NB4 (cell line): ENCODE results near the gene FOSB.

Experiments
- DNase-seq: peaks from one replicate; pipeline ENCODE4 v3.0.0; 2010; ENCODE audit warnings: low read depth
- H3K4me3 ChIP-seq: one replicate; pipeline ENCODE4 v1.5.1; 2011; ENCODE audit warnings: mild to moderate bottlenecking, low read depth, low read length, moderate library complexity
- MAX ChIP-seq: IDR thresholded peaks from 2 replicates; pipeline ENCODE4 v1.6.1; 2011; ENCODE audit warnings: low read depth, low read length
- MYC ChIP-seq: IDR thresholded peaks from 2 replicates; pipeline ENCODE4 v1.6.1; 2011; ENCODE audit warnings: low read depth, low read length
- POLR2A ChIP-seq: IDR thresholded peaks from 2 replicates; pipeline ENCODE4 v1.6.1; 2011; ENCODE audit warnings: mild to moderate bottlenecking; ENCODE audit not compliant: insufficient read length; ENCODE audit errors: extremely low read depth
- TF ChIP-seq, protein P1 (sequence below): IDR thresholded peaks from one replicate; pipeline ENCODE4 v1.5.1; 2012; ENCODE audit warnings: low read depth, low read length

The FOSB gene

DNA sequence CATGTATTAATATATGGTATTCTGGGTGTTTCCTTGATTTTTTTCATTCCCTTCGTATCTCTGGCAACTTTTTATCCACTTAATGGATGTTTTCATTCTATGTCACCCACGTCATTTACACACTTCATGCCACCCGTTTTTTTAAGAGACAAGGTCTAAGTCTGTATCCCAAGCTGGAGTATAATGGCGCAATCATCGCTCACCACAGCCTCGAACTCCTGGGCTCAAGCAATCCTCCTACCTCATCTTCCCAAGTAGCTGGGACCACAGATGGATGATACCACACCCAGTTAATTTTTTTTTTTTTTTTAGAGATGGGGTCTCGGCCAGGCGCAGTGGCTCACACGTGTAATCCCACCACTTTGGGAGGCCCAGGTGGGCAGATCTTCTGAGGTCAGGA, 36.1 kb downstream of the FOSB start:
- peak; percentile 50 for DNase-seq

DNA sequence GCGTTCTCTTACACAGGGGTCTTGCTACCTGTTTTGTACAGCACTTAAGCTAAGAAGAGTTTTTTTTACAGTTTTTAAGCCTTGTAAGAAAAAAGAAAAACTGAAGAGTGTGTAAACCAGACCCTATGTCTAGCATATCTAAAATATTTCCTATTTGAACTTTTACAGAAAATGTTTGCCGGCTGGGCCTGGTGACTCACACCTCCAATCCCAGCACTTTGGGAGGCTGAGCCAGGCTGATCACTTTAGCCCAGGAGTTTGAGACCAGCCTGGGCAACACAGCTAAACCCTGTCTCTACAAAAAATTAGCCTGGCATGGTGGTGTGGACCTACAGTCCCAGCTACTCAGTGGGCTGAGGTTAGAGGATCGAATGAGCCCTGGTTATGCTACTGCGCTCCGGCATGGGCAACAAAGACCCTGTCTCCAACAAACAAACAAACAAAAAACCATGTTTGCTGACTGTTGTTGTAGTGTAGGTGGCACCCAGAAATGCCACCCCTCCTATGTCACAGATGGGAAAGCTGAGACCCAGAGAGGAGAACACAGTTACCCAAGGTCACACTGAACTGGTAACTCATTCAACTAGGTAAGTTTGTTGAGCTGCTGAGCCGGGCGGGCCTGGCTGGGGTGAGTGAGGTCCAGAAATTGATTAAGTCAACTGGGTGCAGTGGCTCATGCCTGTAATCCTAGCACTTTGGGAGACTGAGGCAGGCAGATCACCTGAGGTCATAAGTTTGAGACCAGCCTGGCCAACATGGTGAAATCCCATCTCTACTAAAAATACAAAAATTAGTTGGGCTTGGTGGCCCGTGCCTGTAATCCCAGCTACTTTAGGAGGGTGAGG, 37.6 kb downstream of the FOSB start:
- no peak overlapping the region for H3K4me3 ChIP-seq
- TF ChIP-seq MYC = no peak
- TF ChIP-seq POLR2A = no peak
- TF ChIP-seq MAX = no peak
- TF ChIP-seq, protein P1, sequence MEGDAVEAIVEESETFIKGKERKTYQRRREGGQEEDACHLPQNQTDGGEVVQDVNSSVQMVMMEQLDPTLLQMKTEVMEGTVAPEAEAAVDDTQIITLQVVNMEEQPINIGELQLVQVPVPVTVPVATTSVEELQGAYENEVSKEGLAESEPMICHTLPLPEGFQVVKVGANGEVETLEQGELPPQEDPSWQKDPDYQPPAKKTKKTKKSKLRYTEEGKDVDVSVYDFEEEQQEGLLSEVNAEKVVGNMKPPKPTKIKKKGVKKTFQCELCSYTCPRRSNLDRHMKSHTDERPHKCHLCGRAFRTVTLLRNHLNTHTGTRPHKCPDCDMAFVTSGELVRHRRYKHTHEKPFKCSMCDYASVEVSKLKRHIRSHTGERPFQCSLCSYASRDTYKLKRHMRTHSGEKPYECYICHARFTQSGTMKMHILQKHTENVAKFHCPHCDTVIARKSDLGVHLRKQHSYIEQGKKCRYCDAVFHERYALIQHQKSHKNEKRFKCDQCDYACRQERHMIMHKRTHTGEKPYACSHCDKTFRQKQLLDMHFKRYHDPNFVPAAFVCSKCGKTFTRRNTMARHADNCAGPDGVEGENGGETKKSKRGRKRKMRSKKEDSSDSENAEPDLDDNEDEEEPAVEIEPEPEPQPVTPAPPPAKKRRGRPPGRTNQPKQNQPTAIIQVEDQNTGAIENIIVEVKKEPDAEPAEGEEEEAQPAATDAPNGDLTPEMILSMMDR = no peak
- DNase-seq = no peak

More for the DNA sequence above, 36.1 kb downstream of the FOSB start:
- H3K4me3 ChIP-seq = no peak overlapping the region
- TF ChIP-seq POLR2A = no peak
- TF ChIP-seq MAX = no peak
- TF ChIP-seq, protein P1 = no peak
- no peak for TF ChIP-seq MYC

DNA sequence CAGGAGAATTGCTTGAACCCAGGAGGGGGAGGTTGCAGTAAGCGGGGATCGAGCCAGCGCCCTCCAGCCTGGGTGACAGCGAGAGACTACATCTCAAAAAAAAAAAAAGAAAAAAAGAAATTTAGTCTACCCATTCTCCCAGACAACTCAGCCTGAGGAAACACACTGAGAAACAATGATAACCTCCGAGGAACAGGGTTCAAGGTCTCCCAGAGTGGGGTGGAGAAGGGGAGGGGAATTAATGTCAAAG, 38.1 kb downstream of the FOSB start:
- no peak for DNase-seq
- TF ChIP-seq POLR2A = no peak
- peak overlapping the region; percentile 52 for H3K4me3 ChIP-seq

DNA sequence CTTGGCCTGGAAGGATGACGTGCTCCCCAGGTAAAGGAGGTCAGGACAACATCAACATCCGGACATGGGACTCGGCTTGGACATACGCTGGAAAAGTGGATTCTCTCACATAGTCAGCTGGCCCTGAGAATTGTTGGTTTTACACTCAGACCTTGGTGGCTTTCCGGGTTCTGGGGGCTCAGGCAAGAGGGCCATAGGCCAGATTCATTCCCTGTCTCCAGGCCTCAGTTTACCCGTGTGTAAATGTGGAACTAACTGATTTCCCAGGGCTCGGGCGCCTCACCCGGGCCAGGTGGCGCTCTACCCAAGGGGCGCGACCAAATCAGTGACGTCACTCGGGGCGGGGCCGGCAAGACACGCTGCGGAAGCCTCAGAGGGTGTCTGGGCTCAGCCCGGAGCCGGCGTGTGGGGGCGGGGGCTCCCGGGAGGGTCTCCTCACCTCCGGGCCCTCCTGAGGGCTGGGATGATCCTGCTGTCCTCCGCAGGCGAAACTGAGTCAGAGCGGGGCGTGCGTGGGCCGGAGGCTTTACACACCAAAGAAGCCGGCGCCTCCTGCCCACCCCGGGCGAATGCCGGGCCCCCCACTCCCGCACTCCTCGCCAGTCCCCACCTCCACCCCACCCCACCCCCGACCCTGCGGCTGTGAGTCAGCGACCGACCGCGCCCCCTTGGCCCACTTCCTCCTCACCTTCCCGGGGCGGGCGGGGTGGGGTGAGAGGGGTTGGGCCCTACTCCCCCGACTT, 38.6 kb downstream of the FOSB start:
- peak overlapping the region; percentile 87 for H3K4me3 ChIP-seq
- TF ChIP-seq MAX (peak; percentile 60; the same call in 1 of the 2 replicates), MYC (peak; percentile 73), POLR2A (peak; percentile 30)
- TF ChIP-seq, protein P1 = peak; percentile 36
- DNase-seq = peak; percentile 89

GRCh38 chr19:45506989-45507871, 39.4 kb downstream of the FOSB start, which contains the start of gene VASP:
Gene VASP (plus strand): TSS chr19:45507479. CDS start chr19:45507772, 293 bp downstream.
- TF ChIP-seq POLR2A (peak; percentile 83), MAX (peak; percentile 59), MYC (peak; percentile 24; the same call in 1 of the 2 replicates)
- TF ChIP-seq, protein P1 = no peak
- peak; percentile 91 for DNase-seq
- H3K4me3 ChIP-seq = peak within 1 kb of the TSS; percentile 87
